Measurements from ENCODE around the gene DOCK10.

DNA sequence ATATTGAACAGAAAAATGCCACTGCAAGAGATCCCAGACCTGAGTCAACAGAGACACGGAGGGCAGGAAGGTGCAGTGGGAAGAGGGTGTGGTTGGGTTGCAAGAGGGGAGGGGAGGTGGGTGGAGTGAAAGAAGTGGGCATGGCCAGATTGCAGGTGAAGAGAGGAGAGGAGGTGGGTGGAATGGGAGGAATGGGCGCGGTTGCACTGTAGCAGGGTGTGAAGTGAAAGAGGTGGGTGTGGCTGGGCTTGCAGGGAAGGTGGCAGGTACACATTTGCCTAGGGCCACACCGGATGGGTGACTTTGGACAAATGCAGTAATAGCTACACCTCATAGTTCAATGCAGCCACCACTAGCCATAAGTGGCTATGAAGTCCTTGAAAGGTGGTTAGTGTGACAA, 71.1 kb downstream of the DOCK10 start:
- TF ChIP-seq, protein P1, sequence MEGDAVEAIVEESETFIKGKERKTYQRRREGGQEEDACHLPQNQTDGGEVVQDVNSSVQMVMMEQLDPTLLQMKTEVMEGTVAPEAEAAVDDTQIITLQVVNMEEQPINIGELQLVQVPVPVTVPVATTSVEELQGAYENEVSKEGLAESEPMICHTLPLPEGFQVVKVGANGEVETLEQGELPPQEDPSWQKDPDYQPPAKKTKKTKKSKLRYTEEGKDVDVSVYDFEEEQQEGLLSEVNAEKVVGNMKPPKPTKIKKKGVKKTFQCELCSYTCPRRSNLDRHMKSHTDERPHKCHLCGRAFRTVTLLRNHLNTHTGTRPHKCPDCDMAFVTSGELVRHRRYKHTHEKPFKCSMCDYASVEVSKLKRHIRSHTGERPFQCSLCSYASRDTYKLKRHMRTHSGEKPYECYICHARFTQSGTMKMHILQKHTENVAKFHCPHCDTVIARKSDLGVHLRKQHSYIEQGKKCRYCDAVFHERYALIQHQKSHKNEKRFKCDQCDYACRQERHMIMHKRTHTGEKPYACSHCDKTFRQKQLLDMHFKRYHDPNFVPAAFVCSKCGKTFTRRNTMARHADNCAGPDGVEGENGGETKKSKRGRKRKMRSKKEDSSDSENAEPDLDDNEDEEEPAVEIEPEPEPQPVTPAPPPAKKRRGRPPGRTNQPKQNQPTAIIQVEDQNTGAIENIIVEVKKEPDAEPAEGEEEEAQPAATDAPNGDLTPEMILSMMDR (IDR thresholded peaks at IDR 0.05): no peak
- TF ChIP-seq POLR2A (IDR thresholded peaks at IDR 0.05): no peak
